ENCODE data around the gene LGI1.

GRCh38 chr10:93844979-93845626 lies 87.4 kb downstream of the LGI1 start:
- TF ChIP-seq CTCF (IDR thresholded peaks at IDR 0.05): no peak
- TF ChIP-seq TCF7 (CRISPR knock-in tag; IDR thresholded peaks at IDR 0.05; ENCODE audit: low read depth): no peak
- no peak for TF ChIP-seq SP1 (CRISPR knock-in tag; conservative IDR thresholded peaks at IDR 0.05)
- TF ChIP-seq EMX1 (CRISPR knock-in tag; IDR thresholded peaks at IDR 0.05): no peak
- TF ChIP-seq CREB1 (CRISPR knock-in tag; IDR thresholded peaks at IDR 0.05): no peak
- TF ChIP-seq NFYB (CRISPR knock-in tag; conservative IDR thresholded peaks at IDR 0.05; ENCODE audit: low read depth): no peak
